ENCODE data around the gene TGFBR3L. TPM values are rescaled to one million over a fixed set of nuclear protein-coding genes. Genes with fewer than 3 reads are reported as not detected.

TGFBR3L gene
- total and polyA plus RNA-seq, 10 of the 15 experiments (the other 5 are each of a cell fraction or from before 2014, with no cell fraction given): 0.20 to 0.23 TPM; not detected in 8

GRCh38 chr19:7943444-7944176 is 29.0 kb downstream of the TGFBR3L start, which contains the start of gene TIMM44 (continued):
- TF ChIP-seq PBX3 (IDR thresholded peaks at IDR 0.05; ENCODE audit: insufficient replicate concordance, low read depth, low read length) (peak; percentile 76), CUX1 (IDR thresholded peaks at IDR 0.05; ENCODE audit: insufficient replicate concordance, low read depth, low read length) (no peak), USF2 (IDR thresholded peaks at IDR 0.05; ENCODE audit: borderline replicate concordance, low read depth, low read length) (no peak; the same call in 1 of the 2 replicates), USF1 (IDR thresholded peaks at IDR 0.05; ENCODE audit: borderline replicate concordance, extremely low read length, insufficient read depth, low read depth, low read length) (peak; percentile 73), YY1 (IDR thresholded peaks at IDR 0.05; ENCODE audit: low read depth, low read length) (peak; percentile 98), ZBTB11 (CRISPR knock-in tag; IDR thresholded peaks at IDR 0.05) (no peak), RELB (IDR thresholded peaks at IDR 0.05; ENCODE audit: low read depth) (peak; percentile 89), NR2C1 (IDR thresholded peaks at IDR 0.05) (peak; percentile 69), CBX5 (IDR thresholded peaks at IDR 0.05; ENCODE audit: low read depth) (no peak), SUPT20H (IDR thresholded peaks at IDR 0.05; ENCODE audit: borderline replicate concordance, control insufficient read depth, low read depth, low read length) (no peak), GATAD2B (conservative IDR thresholded peaks at IDR 0.05; ENCODE audit: low read depth) (no peak; the same call in 1 of the 2 replicates)

Data from GM12878 (cell line).